Type B pancreatic cell (in vitro differentiated cells): ENCODE measurements around the gene CES4A. TPM values are rescaled to one million over a fixed set of nuclear protein-coding genes. Genes with fewer than 3 reads are reported as not detected.
"Not testable (repeated sequence)": the region's sequence is repeated elsewhere in the genome, so short reads cannot be mapped to it uniquely, and the experiment has no call there.

ENCODE experiments used
- DNase-seq: peaks from one replicate; pipeline ENCODE4 v3.0.0; 2021; ENCODE audit warnings: mixed read lengths; ENCODE audit not compliant: unreplicated experiment; ENCODE audit errors: extremely low spot score
- H3K27ac Mint-ChIP-seq: 2 replicates; pipeline ENCODE4 v1.8.0; 2021; ENCODE audit warnings: mild to moderate bottlenecking, mixed read lengths
- H3K27me3 Mint-ChIP-seq: 2 replicates; pipeline ENCODE4 v1.8.0; 2021; ENCODE audit warnings: mixed read lengths
- H3K36me3 Mint-ChIP-seq: 2 replicates; pipeline ENCODE4 v1.8.0; 2021; ENCODE audit warnings: mixed read lengths
- H3K4me1 Mint-ChIP-seq: one replicate; pipeline ENCODE4 v1.8.0; 2021; ENCODE audit warnings: mixed read lengths; ENCODE audit not compliant: unreplicated experiment
- H3K4me3 Mint-ChIP-seq: 2 replicates; pipeline ENCODE4 v1.8.0; 2021; ENCODE audit warnings: mild to moderate bottlenecking, mixed read lengths
- H3K9me3 Mint-ChIP-seq: 2 replicates; pipeline ENCODE4 v1.8.0; 2021; ENCODE audit warnings: mixed read lengths
- total RNA-seq: library from RNA; stranded (reverse); gene quantifications from 2 replicates; pipeline ENCODE4 v1.2.1, GENCODE V29; 2021; ENCODE audit warnings: low replicate concordance
- TF ChIP-seq, protein P1 (sequence below): fragments of 200-600 bp; sonication (generic); conservative IDR thresholded peaks from 2 replicates; pipeline ENCODE4 v1.5.0; 2021; ENCODE audit warnings: antibody characterized with exemption, mild to moderate bottlenecking

Gene CES4A
- total RNA-seq, 1 donor from 2014 or later: 13.9 TPM

DNA sequence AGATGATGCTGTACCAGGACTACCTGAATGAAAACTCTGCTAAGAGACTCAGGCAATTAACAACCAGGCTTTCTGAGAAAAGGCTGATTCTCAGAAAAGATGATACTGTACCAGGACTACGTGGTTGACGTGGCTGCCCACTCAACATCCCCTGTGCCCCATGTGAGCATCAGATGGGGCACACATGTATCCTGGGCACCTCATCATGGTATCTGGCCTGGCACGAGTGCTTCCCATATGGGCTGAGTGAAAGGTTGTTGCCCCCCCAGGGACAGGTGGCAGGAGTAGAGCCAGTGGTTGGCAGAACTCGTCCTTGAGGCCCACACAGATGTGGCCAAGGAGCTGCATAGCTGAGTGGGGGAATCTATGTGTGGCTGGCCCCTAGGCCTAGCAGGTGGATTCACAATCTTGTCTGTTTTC lies 3.5 kb upstream of the CES4A start:
- Mint-ChIP-seq H3K36me3 (no peaks in the 10 kb centered on the region), H3K9me3 (no peaks in the 10 kb centered on the region), H3K27me3 (peaks cover 23% of the 10 kb centered on the region), H3K4me3 (no peak overlapping the region), H3K4me1 (no peaks in the 10 kb centered on the region), H3K27ac (no peak overlapping the region)
- no peak for DNase-seq
- TF ChIP-seq, protein P1, sequence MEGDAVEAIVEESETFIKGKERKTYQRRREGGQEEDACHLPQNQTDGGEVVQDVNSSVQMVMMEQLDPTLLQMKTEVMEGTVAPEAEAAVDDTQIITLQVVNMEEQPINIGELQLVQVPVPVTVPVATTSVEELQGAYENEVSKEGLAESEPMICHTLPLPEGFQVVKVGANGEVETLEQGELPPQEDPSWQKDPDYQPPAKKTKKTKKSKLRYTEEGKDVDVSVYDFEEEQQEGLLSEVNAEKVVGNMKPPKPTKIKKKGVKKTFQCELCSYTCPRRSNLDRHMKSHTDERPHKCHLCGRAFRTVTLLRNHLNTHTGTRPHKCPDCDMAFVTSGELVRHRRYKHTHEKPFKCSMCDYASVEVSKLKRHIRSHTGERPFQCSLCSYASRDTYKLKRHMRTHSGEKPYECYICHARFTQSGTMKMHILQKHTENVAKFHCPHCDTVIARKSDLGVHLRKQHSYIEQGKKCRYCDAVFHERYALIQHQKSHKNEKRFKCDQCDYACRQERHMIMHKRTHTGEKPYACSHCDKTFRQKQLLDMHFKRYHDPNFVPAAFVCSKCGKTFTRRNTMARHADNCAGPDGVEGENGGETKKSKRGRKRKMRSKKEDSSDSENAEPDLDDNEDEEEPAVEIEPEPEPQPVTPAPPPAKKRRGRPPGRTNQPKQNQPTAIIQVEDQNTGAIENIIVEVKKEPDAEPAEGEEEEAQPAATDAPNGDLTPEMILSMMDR: no peak

DNA sequence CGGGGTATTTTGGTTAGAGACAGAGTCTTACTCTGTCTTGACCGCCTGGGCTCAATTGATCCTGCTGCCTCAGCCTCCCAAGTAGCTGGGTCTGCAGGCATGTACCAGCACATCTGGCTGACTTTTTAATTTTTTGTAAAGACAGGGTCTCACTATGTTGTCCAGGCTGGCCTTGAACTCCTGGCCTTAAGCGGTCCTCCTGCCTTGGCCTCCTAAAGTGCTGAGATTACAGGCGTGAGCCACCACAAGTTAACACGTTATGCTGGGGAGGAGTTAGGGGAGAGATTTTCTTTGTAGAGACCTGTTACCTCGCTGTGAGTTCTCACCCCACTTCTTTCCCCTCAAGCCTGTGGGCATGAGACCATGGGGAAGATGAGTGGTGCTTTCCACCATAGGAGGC lies 1.8 kb upstream of the CES4A start:
- H3K4me3 Mint-ChIP-seq: no peak overlapping the region
- H3K27ac Mint-ChIP-seq: no peak overlapping the region
- H3K4me1 Mint-ChIP-seq: no peaks in the 10 kb centered on the region
- H3K9me3 Mint-ChIP-seq: no peaks in the 10 kb centered on the region
- TF ChIP-seq, protein P1: no peak
- no peaks in the 10 kb centered on the region for H3K36me3 Mint-ChIP-seq
- no peak for DNase-seq
- H3K27me3 Mint-ChIP-seq: peaks cover 12% of the 10 kb centered on the region

DNA sequence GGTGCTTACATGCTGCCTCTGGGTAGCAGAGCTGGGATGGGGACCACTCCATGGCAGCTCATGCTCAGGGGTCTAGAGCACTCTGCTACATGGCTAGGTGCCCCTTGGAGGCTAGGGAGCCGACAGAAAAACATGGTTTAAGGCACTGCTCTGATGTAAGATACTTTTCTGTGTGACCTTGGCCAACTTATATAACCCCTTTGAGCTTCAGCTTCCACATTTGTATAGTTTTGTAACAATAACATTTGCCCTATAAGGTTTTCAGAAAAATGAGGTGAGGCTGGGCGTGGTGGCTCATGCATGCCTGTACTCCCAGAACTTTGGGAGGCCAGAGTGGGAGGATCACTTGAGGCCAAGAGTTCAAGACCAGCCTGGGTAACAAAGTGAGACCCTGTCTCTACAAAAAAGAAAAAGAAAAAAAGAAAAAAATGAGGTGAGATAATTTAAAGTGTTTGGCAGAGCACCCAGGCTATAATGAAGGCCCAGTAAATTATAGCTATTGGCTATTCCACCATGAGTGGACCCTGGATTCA lies 3.2 kb downstream of the CES4A start:
- peaks cover 8% of the 10 kb centered on the region for H3K27me3 Mint-ChIP-seq
- DNase-seq: no peak
- H3K4me1 Mint-ChIP-seq: no peaks in the 10 kb centered on the region
- H3K9me3 Mint-ChIP-seq: no peaks in the 10 kb centered on the region
- H3K4me3 Mint-ChIP-seq: no peak overlapping the region
- H3K27ac Mint-ChIP-seq: no peak overlapping the region
- no peaks in the 10 kb centered on the region for H3K36me3 Mint-ChIP-seq
- TF ChIP-seq, protein P1: no peak

DNA sequence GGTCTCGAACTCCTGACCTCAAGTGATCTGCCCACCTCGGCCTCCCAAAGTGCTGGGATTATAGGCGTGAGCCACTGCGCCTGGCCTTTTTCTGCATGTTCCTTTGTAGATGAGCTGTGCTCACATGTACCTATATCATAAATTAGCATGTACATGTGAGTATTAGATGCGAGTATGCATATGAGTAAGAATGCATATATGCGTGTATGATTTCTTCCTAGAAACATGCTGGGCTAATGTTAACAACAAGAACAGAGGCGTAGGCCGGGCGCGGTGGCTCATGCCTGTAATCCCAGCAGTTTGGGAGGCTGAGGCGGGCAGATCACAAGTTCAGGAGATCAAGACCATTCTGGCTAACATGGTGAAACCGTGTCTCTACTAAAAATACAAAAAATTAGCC lies 5.2 kb downstream of the CES4A start:
- H3K36me3 Mint-ChIP-seq, H3K9me3 Mint-ChIP-seq, DNase-seq, H3K4me1 Mint-ChIP-seq, H3K27ac Mint-ChIP-seq, H3K4me3 Mint-ChIP-seq: not testable (repeated sequence)
- peaks cover 16% of the 10 kb centered on the region for H3K27me3 Mint-ChIP-seq

DNA sequence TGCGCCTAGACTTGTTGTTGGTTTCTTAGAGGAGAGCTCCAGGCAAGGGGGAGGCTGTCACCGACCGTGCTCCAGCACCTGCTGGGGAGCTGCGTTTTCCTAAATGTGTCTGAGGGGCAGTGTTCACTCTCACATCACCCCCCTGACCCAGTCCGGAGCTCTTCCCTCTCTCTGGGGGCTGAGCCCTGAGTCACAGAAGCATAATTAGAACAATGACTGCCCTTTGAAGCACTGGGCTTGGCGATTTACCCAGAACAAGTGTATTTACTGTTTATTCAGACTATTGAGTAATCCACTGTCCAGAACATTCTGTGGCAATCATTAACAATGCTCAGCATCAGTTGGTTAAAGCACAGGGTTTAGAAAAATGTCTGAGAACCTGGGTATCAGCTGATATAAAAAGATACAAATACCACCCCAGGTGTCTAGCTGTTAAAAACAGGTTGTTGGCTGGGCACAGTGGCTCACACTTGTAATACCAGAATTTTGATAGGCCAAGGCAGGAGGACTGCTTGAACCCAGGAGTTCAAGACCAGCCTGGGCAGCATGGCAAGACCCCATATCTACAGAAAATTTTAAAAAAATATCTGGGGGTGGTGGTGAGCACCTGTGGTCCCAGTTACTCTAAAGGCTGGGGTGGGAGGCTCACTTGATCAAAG lies 8.1 kb downstream of the CES4A start:
- no peaks in the 10 kb centered on the region for H3K4me1 Mint-ChIP-seq
- H3K4me3 Mint-ChIP-seq: no peak overlapping the region
- peaks cover 38% of the 10 kb centered on the region for H3K27me3 Mint-ChIP-seq
- TF ChIP-seq, protein P1: no peak
- no peak overlapping the region for H3K27ac Mint-ChIP-seq
- no peaks in the 10 kb centered on the region for H3K9me3 Mint-ChIP-seq
- H3K36me3 Mint-ChIP-seq: no peaks in the 10 kb centered on the region
- no peak for DNase-seq

DNA sequence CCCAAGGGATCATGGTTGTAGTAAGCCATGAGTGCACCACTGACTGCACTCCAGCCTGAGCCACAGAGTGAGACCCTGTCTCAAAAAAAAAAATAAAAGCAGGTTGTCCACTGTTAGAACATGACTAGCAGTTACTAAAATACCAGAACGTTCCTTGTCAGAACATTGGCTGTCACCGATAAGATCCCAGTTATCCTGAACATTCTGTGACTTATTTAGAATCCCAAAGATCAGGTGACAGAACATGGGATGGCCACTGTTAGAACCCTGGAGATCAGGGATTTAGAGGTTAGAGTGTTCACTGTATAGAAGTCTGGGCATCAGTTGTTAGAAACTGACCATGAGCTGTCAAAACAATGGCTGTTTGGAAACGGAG lies 8.6 kb downstream of the CES4A start:
- Mint-ChIP-seq H3K9me3 (no peaks in the 10 kb centered on the region), H3K27me3 (peaks cover 43% of the 10 kb centered on the region), H3K36me3 (no peaks in the 10 kb centered on the region), H3K4me1 (no peaks in the 10 kb centered on the region), H3K27ac (no peak overlapping the region), H3K4me3 (no peak overlapping the region)
- TF ChIP-seq, protein P1: no peak
- DNase-seq: no peak
